Stimulated activated CD4-positive, alpha-beta T cell treated with anti-CD3 and anti-CD28 coated beads, Interleukin-4, amount 100 ng/mL, for 48 hours (primary cell): Measurements from ENCODE around the gene CKAP2.
A peak's percentile ranks its signal among the peaks of the same experiment; 100 is the strongest.
"Not testable (repeated sequence)": the region's sequence is repeated elsewhere in the genome, so short reads cannot be mapped to it uniquely, and the experiment has no call there.

Source experiments
- DNase-seq, 2 donors: peaks; one replicate each; pipeline ENCODE4 v3.0.0-alpha.2; 2020; ENCODE audit warnings: low read depth in 2 of 2

Gene CKAP2

GRCh38 chr13:52454820-52455676, at the start of gene CKAP2:
CKAP2 (plus strand) TSS chr13:52455478; CDS start chr13:52455557, 79 bp downstream.
- peak; percentile 84 to 93 for DNase-seq

GRCh38 chr13:52405767-52406494, 49.3 kb upstream of the CKAP2 start, which contains the start of gene THSD1:
THSD1 (minus strand) TSS chr13:52406172; CDS start chr13:52402600, 3,572 bp downstream.
- peak in 1 of 2 donors; percentile 8 for DNase-seq

- no peak for DNase-seq
These were observed 48.6 kb upstream of the CKAP2 start for GRCh38 chr13:52406629-52407028.

- DNase-seq, result not testable (repeated sequence)
These were observed 47.8 kb upstream of the CKAP2 start for GRCh38 chr13:52407436-52407835.

GRCh38 chr13:52408071-52408658, 47.1 kb upstream of the CKAP2 start:
- DNase-seq, result not testable (repeated sequence)

- no peak for DNase-seq
These were observed 43.6 kb upstream of the CKAP2 start for GRCh38 chr13:52411629-52412028.

GRCh38 chr13:52412128-52412527, 43.1 kb upstream of the CKAP2 start:
- DNase-seq, result no peak

- DNase-seq, result no peak
These were observed 41.2 kb upstream of the CKAP2 start for GRCh38 chr13:52414051-52414450.

- no peak for DNase-seq
These were observed 40.3 kb upstream of the CKAP2 start for GRCh38 chr13:52414963-52415362.

- no peak for DNase-seq
These were observed 36.2 kb upstream of the CKAP2 start for GRCh38 chr13:52419080-52419479.

- DNase-seq, result no peak
These were observed 34.1 kb upstream of the CKAP2 start for GRCh38 chr13:52421216-52421615.

- no peak for DNase-seq
These were observed 27.0 kb upstream of the CKAP2 start for GRCh38 chr13:52428295-52428694.

- DNase-seq, result no peak
These were observed 22.8 kb upstream of the CKAP2 start for GRCh38 chr13:52432456-52432855.

GRCh38 chr13:52446265-52446664, 9.0 kb upstream of the CKAP2 start:
- DNase-seq, result no peak

- DNase-seq, result no peak
These were observed 7.9 kb upstream of the CKAP2 start for GRCh38 chr13:52447354-52447753.

- DNase-seq, result no peak
These were observed 7.3 kb upstream of the CKAP2 start for GRCh38 chr13:52447815-52448552.

- DNase-seq, result no peak
These were observed 5.8 kb upstream of the CKAP2 start for GRCh38 chr13:52449331-52450011.

GRCh38 chr13:52450012-52450792, 5.1 kb upstream of the CKAP2 start, which contains the start of gene VPS36:
VPS36 (minus strand) TSS chr13:52450634; CDS start chr13:52450594, 40 bp downstream.
- peak; percentile 90 to 92 for DNase-seq

- DNase-seq, result no peak
These were observed 4.5 kb upstream of the CKAP2 start for GRCh38 chr13:52450793-52451116.

- no peak for DNase-seq
These were observed 4.0 kb upstream of the CKAP2 start for GRCh38 chr13:52451135-52451804.
